OCI-LY7 (cell line): Measurements from ENCODE around the gene CASZ1.

Source experiments
- EZH2phosphoT487 ChIP-seq: fragments of 200-600 bp; sonication (generic); IDR thresholded peaks from 2 replicates; pipeline ENCODE4 v1.6.1; 2018; ENCODE audit warnings: low read depth, borderline replicate concordance, mild to moderate bottlenecking, mixed run types, antibody characterized with exemption, low read length, moderate library complexity, mixed read lengths
- TF ChIP-seq, protein P1 (sequence below): fragments of 200-600 bp; sonication (generic); conservative IDR thresholded peaks from 2 replicates; pipeline ENCODE4 v1.5.1; 2014; ENCODE audit warnings: mild to moderate bottlenecking, antibody characterized with exemption, low read length, moderate library complexity, mixed read lengths

DNA sequence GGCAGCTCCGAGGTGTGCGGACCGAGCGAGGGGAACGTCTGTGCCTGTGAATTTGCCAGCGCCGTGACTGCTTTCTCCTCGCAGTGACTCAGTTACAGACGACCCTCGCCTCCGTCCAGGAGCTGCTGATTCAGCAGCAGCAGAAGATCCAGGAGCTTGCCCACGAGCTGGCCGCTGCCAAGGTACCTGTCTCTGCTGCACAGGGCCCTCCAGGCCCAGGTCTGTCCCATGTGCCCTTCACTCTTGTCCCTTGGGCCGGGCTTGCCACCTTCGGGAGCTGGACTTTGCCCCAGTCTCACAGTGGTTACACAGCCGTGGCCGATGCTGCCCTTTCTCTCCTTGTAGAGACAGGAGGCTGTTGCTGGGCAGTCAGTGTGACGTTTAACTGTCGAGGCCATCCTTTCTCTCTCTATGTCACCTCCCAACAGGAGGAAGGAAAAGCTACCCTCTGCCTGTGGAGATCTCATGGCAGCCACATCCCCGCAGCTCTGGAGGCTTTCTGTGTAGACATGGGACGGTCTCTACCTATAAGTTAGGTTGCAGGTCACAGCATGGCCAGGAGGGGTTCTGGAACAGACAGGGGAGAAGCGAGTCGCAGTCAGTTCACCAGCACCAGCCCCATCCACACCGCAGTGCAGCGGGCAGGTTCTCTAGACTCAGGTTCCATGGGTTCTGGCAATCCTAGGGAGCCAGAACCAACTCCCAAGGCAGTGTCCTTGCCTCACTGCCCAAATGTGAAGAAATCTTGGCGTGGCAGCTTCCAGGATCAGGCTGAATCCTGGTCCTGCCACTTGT is 172.0 kb downstream of the CASZ1 start:
- TF ChIP-seq, protein P1, sequence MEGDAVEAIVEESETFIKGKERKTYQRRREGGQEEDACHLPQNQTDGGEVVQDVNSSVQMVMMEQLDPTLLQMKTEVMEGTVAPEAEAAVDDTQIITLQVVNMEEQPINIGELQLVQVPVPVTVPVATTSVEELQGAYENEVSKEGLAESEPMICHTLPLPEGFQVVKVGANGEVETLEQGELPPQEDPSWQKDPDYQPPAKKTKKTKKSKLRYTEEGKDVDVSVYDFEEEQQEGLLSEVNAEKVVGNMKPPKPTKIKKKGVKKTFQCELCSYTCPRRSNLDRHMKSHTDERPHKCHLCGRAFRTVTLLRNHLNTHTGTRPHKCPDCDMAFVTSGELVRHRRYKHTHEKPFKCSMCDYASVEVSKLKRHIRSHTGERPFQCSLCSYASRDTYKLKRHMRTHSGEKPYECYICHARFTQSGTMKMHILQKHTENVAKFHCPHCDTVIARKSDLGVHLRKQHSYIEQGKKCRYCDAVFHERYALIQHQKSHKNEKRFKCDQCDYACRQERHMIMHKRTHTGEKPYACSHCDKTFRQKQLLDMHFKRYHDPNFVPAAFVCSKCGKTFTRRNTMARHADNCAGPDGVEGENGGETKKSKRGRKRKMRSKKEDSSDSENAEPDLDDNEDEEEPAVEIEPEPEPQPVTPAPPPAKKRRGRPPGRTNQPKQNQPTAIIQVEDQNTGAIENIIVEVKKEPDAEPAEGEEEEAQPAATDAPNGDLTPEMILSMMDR = no peak
- TF ChIP-seq EZH2phosphoT487 = no peak
